Measurements from ENCODE around the gene CEACAM3. TPM values are rescaled to one million over a fixed set of nuclear protein-coding genes. Genes with fewer than 3 reads are reported as not detected.

The CEACAM3 gene
- total RNA-seq, 2 donors from 2014 or later: 1.1 to 2.8 TPM

GRCh38 chr19:41821003-41821735 is 24.8 kb downstream of the CEACAM3 start:
- TF ChIP-seq CTCF (IDR thresholded peaks at IDR 0.05): peak; percentile 55
- Histone ChIP-seq H3K27ac (no peak overlapping the region), H3K27me3 (no peaks in the 10 kb centered on the region), H3K4me3 (no peak overlapping the region), H3K9ac (ENCODE audit: low read depth in 2 of 2, low read length in 2 of 2) (no peak overlapping the region), H3K4me1 (no peaks in the 10 kb centered on the region), H3K36me3 (no peaks in the 10 kb centered on the region), H3K9me3 (no peaks in the 10 kb centered on the region)
- DNase-seq: peak; percentile 60
- intact Hi-C loops (cut with DNase I): loop anchor here (2.0 kb wide), 1 partner anchor 26 kb away; no protein-coding TSS in a partner anchor

GRCh38 chr19:41837981-41838708 is 41.8 kb downstream of the CEACAM3 start:
- Histone ChIP-seq H3K4me3 (no peak overlapping the region), H3K9me3 (no peaks in the 10 kb centered on the region), H3K36me3 (no peaks in the 10 kb centered on the region), H3K27ac (no peak overlapping the region), H3K9ac (ENCODE audit: low read depth in 2 of 2, low read length in 2 of 2) (no peak overlapping the region), H3K27me3 (no peaks in the 10 kb centered on the region), H3K4me1 (no peaks in the 10 kb centered on the region)
- intact Hi-C loops (cut with DNase I): no loop called here
- no peak for DNase-seq
- no peak for TF ChIP-seq CTCF (IDR thresholded peaks at IDR 0.05)

- TF ChIP-seq CTCF (IDR thresholded peaks at IDR 0.05): no peak
- Histone ChIP-seq H3K4me3 (no peak overlapping the region), H3K4me1 (no peaks in the 10 kb centered on the region), H3K27me3 (no peaks in the 10 kb centered on the region), H3K9ac (ENCODE audit: low read depth in 2 of 2, low read length in 2 of 2) (no peak overlapping the region), H3K27ac (no peak overlapping the region), H3K9me3 (no peaks in the 10 kb centered on the region), H3K36me3 (no peaks in the 10 kb centered on the region)
- intact Hi-C loops (cut with DNase I): no loop called here
- DNase-seq: no peak
Measured at GRCh38 chr19:41839211-41839610, 42.8 kb downstream of the CEACAM3 start.

GRCh38 chr19:41843371-41843770 is 47.0 kb downstream of the CEACAM3 start:
- no peak overlapping the region for H3K4me3 ChIP-seq
- H3K9me3 ChIP-seq: no peaks in the 10 kb centered on the region
- H3K36me3 ChIP-seq: no peaks in the 10 kb centered on the region
- no peak for DNase-seq
- no peaks in the 10 kb centered on the region for H3K27me3 ChIP-seq
- no peak for TF ChIP-seq CTCF (IDR thresholded peaks at IDR 0.05)
- intact Hi-C loops (cut with DNase I): no loop called here
- no peaks in the 10 kb centered on the region for H3K4me1 ChIP-seq
- no peak overlapping the region for H3K27ac ChIP-seq
- H3K9ac ChIP-seq (ENCODE audit: low read depth in 2 of 2, low read length in 2 of 2): no peak overlapping the region

- intact Hi-C loops (cut with DNase I): no loop called here
- DNase-seq: no peak
- Histone ChIP-seq H3K9ac (ENCODE audit: low read depth in 2 of 2, low read length in 2 of 2) (no peak within 1 kb of the TSS), H3K4me1 (no peaks in the 10 kb centered on the region), H3K36me3 (no peaks in the 10 kb centered on the region), H3K27ac (no peak within 1 kb of the TSS), H3K9me3 (no peaks in the 10 kb centered on the region), H3K4me3 (no peak within 1 kb of the TSS), H3K27me3 (no peaks in the 10 kb centered on the region)
- no peak for TF ChIP-seq CTCF (IDR thresholded peaks at IDR 0.05)
Measured at GRCh38 chr19:41844601-41845000, 48.2 kb downstream of the CEACAM3 start, which contains the start of gene LYPD4. Gene LYPD4 (minus strand): TSS chr19:41844683. CDS start chr19:41839285, 5,398 bp downstream.

Measured in colonic mucosa (tissue), 4 donors.